CD4-positive, alpha-beta T cell treated with Interleukin-17A for 1 hour (primary cell): ENCODE data around the gene PDE10A.

ENCODE experiments used
- DNase-seq: peaks from one replicate; pipeline ENCODE4 v3.0.0-alpha.2; 2020

Gene PDE10A

GRCh38 chr6:165653607-165654006 is 9.4 kb downstream of the PDE10A start:
- DNase-seq: no peak

- no peak for DNase-seq
Measured at GRCh38 chr6:165653196-165653595, 9.8 kb downstream of the PDE10A start.

DNA sequence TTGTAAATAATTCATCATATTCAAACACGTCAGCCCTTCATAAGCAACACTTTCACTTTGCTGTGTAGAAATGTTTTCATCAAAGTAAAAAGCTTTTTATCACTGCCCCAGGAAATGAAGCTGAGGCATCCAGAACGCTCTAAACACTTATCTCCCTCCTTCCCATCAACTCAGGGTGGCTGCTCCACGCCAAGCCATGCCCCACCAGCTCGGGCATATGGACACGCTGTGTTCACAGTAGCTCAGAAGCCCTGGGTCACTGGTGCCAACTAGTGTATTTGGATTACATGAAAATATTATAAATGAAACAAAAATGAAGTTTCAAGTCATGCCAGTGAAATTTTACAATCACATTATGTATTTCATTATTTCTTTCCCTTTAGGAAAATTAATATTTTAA is 10.3 kb downstream of the PDE10A start:
- no peak for DNase-seq

DNA sequence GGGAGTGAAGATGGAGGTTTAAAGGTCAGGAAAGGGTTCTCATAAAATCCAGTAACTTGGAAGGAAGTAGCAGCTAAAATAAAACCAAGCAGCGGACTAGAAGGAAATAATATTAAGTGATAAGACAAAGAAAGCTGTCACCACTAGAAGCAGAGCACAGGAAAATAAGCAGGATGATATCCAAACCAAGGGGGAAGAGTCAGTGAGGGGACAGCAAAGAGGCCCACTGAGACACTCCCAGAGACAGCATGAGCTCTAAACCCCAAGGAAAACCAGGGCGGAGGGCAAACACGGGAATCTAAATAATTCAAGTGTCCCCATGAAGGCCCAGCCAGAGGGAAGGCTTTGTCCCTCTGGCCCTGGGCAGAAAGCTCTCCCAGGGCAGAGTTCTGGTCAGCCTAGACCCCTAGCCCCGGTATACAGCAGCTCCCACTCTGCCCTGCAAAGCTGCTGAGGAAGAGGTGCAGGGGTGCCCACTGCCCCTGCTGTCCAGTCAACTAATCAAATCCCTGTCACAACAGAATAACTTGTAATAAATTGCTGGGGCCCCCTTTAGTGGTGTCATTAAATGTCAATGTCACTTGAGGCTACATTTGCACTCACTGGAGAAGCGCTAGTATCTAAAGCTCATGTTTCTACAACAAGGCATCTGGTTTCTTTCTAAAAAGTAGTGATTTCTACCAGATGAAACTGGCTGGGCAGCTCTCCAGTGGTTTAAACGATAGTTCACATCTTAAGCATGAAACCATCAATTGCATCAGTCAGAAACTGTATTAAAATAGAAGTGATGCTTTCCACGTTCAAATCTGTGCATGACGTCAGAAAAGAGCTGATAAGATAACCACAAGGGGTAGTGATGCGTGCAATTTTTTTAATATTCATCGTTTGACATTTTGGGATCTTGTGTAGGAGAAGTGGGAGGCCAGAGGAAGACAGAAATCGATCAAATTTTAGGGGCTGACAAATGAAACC is 13.6 kb downstream of the PDE10A start:
- DNase-seq: no peak

DNA sequence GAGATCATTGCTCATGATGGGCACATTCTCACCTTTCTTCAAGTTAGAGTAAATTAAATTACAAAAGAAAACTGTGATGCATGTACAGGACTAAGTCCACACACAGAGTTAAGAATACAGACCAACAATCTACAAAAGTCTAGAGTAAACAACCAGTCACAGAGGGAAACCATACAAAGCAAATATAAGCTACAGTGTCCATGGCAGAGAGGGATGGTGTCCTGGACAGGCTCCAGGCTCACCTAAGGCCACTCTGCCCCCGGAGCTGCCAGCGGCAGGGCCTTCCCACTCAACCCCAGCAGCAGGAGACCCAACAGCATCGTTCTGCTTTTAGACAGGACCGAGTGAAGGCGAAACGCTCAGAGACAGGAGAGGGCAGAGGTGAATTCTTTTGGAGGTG is 16.0 kb downstream of the PDE10A start:
- no peak for DNase-seq

GRCh38 chr6:165645919-165646318 is 17.1 kb downstream of the PDE10A start:
- DNase-seq: no peak

DNA sequence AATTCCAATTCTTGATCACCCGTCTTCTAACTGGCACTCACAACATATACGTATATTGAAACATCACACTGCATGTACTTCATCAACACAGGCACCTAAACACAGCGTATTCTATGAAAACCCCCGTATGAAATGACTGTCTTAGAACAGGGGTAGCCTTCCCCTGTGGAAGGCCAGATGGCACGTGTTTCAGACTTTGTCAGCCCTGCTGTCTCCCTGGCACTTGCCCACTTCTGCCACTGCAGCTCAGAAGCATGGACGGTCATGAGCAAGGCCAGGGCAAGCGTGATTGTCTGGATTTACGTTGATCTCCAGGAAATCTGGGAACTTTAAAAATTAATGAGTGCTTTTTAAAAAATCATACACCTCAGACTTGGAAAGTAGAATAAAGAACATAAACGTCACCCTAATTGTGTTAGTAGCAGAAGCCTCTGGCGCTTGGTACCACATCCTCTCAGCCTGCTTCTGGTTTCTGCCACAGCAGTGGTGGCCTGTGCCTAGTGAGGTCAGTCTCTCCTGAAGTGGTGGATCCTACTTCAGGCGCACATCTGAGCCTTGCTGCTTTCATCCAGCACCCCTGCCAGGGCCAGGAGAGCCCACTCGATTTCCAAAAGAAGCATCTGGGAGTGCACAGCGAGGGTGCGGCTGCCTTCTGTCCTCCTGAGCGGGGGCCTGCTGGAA is 18.3 kb downstream of the PDE10A start:
- no peak for DNase-seq

DNA sequence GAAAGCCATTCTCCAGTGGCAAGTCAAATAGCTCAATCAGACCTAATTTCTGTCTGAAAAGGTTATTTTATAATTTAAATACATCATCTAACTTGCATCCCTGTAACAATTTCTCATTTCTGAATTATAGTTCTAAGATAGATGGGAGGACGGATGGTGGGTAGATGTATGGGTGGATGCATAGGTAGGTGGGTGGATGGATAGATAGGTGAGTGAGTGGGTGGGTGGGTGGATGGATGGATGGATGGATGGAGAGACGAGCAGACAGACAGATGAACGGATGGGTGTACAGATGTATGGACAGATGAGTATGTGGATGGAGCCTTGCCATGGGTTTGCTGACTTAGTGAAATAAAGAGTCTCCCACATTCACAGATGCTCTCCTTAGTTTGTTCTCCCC is 20.0 kb downstream of the PDE10A start:
- no peak for DNase-seq

DNA sequence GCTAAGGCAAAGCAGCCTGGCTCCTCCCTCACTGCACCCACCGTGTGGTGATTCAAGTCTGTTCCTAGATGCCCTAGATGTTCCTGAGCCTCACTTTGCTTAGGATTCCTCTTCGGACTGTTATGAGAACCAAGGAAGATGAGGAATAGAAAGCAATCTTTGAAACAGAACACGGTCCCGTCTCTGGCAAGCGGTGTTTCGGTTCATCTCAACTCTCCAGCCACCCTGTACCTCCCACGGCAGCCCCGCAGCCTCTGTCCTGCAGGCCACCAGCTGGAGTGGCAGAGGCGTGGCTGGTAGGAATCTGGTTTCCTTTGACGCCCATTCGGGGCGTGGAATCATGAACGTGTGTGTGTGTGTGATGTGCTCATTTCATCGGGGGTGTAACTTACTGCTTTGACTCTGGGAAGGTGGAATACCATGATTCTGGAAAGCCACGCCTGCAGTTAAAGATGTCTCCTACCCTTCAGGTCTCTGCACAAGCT is 21.3 kb downstream of the PDE10A start:
- DNase-seq: no peak

- DNase-seq: no peak
Measured at GRCh38 chr6:165640806-165641205, 22.2 kb downstream of the PDE10A start.

GRCh38 chr6:165638530-165638929 is 24.5 kb downstream of the PDE10A start:
- no peak for DNase-seq

DNA sequence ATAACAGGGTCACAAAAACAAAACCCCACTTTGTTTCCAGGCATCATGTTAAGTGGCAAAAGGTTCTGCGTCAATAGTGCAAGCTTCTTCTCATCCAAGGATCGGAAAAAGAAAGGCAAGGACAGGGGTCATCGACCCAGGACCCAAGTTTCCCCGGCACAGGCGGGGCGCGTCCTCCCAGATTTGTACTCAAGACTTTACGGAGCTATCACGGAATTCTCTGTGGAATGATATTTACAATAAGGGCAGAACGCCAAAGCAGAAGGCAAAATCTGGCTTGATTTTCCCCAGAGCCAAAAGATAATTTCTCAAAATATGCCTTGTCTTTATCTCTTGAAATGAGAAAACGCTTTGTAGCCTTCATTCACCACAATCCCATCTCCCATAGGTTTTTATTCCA is 25.5 kb downstream of the PDE10A start:
- no peak for DNase-seq

DNA sequence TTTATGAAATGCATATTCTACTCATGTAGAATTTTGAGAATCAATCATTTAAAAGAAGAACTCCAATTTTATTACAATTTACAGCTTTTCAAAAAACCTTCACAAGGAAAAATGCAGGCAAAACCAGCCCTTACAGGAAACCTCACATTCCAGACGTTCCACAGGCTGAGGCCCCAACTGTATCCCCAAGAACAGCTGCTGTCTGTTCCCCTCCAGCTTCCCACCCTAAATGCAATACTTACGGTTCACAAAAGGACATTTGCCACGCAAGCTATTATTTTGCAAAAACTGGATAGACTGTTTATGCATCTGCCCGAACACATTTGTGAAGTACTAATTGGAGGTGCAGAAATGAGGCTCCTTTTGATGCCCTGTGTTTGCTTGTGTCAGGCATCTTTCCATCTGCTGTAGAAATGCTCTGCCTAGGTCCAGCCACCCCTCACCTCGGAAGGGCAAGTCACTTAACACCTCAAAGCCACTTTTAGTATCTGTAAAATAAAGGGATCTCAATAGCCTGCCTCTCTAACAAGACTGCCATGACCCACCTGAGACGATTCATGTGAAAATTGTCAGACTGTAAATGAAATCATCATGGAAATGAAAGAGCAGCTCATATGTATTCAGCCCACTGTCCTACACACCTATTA is 26.5 kb downstream of the PDE10A start:
- no peak for DNase-seq

DNA sequence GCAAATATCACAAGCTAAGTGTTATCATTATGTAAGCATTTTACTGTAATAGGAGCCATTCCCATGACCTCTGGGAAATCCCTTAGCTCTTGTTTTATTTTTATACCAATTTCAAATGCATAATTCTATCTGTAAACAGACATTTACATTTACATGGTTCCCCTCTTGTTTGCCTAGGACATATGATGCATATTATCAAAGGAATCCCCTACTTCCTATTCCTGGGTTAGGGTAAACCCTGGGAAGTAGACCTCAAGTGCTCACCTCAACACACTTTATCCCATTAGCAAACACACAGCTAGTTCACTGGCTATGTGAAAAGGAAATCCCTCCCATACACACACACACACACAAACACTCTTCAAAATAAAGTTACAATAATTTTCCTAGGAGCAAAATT is 27.1 kb downstream of the PDE10A start:
- no peak for DNase-seq

GRCh38 chr6:165634101-165634880 is 28.8 kb downstream of the PDE10A start:
- no peak for DNase-seq

GRCh38 chr6:165632194-165632593 is 30.8 kb downstream of the PDE10A start:
- no peak for DNase-seq

DNA sequence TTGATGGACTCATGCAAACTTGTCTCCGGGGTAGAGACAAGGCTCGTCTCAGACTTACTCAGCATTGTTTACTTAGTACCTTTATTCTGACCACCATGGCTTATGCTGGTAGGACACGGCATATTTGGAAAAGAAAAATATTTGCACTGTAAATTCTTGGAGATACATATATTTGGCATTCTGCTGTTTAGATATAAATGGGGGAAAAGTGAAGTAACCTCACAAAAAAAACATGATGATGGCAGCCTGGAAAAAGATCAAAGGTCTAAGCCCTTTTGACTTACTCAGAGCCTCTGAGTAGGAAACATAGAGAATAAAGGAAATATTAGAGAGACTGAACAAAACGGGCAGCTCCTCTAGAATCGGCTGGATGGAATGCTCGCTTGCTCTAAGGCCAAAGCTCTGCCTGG is 32.5 kb downstream of the PDE10A start:
- DNase-seq: no peak

GRCh38 chr6:165628955-165629354 is 34.1 kb downstream of the PDE10A start:
- DNase-seq: no peak

GRCh38 chr6:165627366-165627765 is 35.7 kb downstream of the PDE10A start:
- no peak for DNase-seq

- no peak for DNase-seq
Measured at GRCh38 chr6:165626711-165627110, 36.3 kb downstream of the PDE10A start.

DNA sequence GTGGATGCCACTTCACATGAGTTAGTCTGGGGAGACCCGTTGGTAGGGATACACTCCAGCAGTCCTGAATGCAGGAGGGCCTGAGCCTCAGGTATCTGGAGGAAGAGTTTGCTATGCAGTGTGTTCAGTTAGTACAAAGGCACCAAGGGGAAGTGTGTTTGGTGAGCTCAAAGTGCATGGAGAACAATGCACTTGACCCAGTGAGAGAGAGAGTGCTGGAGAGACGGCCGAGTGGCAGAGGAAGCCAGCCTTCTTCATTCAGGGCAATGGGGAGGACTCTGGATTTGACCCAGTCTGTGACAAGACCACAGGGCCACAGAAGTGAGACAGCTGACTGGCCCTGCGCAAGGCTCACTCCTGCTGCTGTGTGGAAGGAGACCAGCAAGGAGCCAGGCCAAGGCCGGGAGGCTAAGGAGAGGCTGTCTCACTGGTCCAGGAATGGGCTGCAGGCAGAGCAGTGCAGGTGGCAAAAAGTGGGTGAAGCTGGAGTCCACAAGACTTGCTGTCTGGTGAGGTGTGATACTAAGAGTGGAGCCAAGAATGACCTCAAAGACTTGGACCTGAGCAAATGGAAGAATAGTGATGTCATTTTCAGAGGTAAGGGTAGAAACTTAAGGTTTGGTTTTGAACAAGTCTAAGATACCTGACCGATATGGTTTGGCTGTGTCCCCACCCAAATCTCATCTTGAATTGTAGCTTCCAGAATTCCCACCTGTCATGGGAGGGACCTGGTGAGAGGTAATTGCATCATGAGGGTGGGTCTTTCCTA is 38.0 kb downstream of the PDE10A start:
- no peak for DNase-seq

DNA sequence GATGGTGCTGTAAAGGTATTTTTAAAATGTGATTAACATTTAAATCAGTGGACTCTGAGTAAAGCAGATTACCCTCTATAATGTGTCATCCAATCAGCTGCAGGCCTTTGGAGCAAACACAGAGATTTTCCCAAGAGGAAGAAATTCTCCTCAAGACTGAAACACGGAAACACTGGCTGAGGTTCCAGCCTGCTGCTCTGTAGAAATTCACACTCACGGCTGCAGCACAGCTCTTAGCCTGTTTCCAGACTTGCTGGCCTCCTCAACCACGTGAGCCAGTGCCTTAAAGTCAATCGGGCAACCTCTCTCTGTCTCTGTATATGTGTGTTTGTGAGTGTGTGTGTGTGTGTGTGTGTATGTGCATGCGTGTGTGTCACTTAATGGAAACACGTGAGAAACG is 41.1 kb downstream of the PDE10A start:
- DNase-seq: no peak
